ENCODE measurements around the gene TRAF3.
"Not testable (repeated sequence)": the region's sequence is repeated elsewhere in the genome, so short reads cannot be mapped to it uniquely, and the experiment has no call there.

TRAF3 gene

DNA sequence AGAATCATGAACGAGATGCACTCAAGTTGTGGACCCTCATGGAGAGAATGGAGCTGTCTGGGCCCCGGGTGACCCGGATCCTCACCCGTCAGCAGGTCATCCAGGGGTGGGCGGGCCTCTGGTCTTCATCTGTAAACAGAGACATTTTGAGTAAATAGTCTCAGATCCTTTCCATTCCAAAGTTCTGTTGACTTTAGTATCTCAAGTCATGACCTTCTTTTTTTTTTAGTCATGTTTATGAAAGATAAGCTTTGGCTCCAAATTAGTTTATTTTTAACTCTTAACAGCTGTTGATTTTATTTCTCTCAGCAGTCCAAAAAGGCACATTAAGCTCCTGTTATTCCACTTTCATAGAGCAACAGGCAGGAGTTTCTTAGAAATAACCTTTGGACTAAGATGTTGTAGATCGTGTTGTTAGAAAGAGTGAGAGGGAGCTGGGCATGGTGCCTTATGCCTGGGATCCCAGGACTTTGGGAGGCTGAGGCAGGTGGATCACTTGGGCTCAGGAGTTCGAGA lies 96.4 kb downstream of the TRAF3 start:
- H3K9me3 ChIP-seq (ENCODE audit: insufficient read depth, low read length), result no peaks in the 10 kb centered on the region
- H3K27ac ChIP-seq (ENCODE audit: low read depth, low read length), result no peak overlapping the region
- TF ChIP-seq, protein P1, sequence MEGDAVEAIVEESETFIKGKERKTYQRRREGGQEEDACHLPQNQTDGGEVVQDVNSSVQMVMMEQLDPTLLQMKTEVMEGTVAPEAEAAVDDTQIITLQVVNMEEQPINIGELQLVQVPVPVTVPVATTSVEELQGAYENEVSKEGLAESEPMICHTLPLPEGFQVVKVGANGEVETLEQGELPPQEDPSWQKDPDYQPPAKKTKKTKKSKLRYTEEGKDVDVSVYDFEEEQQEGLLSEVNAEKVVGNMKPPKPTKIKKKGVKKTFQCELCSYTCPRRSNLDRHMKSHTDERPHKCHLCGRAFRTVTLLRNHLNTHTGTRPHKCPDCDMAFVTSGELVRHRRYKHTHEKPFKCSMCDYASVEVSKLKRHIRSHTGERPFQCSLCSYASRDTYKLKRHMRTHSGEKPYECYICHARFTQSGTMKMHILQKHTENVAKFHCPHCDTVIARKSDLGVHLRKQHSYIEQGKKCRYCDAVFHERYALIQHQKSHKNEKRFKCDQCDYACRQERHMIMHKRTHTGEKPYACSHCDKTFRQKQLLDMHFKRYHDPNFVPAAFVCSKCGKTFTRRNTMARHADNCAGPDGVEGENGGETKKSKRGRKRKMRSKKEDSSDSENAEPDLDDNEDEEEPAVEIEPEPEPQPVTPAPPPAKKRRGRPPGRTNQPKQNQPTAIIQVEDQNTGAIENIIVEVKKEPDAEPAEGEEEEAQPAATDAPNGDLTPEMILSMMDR (IDR thresholded peaks at IDR 0.05; ENCODE audit: insufficient read depth, low read length, poor library complexity, severe bottlenecking), result no peak
- no peak for TF ChIP-seq EZH2phosphoT487 (conservative IDR thresholded peaks at IDR 0.05; ENCODE audit: low read length)
- no peak overlapping the region for H2AFZ ChIP-seq (ENCODE audit: low read depth, low read length, severe bottlenecking)
- H3K79me2 ChIP-seq (ENCODE audit: insufficient read depth, low read length), result no peaks in the 10 kb centered on the region
- H3K36me3 ChIP-seq (ENCODE audit: low read length), result no peaks in the 10 kb centered on the region
- no peak overlapping the region for H3K4me3 ChIP-seq (ENCODE audit: insufficient read depth, low read length, poor library complexity, severe bottlenecking)
- no peaks in the 10 kb centered on the region for H3K9me2 ChIP-seq (replicated peaks; ENCODE audit: insufficient read depth, low read length)
- H3K9ac ChIP-seq (ENCODE audit: low read length), result no peak overlapping the region
- H3K27me3 ChIP-seq (ENCODE audit: low read length), result no peaks in the 10 kb centered on the region
- no peaks in the 10 kb centered on the region for H3F3A ChIP-seq (ENCODE audit: insufficient read depth)
- H4K20me1 ChIP-seq (ENCODE audit: low read depth, low read length), result no peaks in the 10 kb centered on the region
- H3K4me2 ChIP-seq (ENCODE audit: low read depth, low read length, poor library complexity, severe bottlenecking), result no peak overlapping the region

DNA sequence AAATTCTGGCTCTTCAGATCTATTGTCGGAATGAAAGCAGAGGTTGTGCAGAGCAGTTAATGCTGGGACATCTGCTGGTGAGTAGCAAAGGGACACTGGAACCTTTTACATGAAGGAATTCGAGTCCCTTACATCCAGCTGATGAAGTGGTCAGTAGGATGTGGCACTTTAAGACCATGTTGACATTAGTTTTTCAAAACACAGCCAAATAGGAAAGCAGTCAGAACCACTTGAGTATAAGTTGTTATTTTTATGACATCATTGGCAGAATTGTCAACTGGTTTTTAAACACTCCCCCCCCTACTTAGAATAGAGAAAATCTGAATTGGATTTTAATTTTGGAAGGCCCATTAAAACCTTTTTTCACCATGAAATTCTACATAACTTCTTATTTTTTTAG lies 98.4 kb downstream of the TRAF3 start:
- Histone ChIP-seq H3K9me3 (ENCODE audit: insufficient read depth, low read length) (no peaks in the 10 kb centered on the region), H3K9me2 (replicated peaks; ENCODE audit: insufficient read depth, low read length) (no peaks in the 10 kb centered on the region), H3K79me2 (ENCODE audit: insufficient read depth, low read length) (no peaks in the 10 kb centered on the region), H3K9ac (ENCODE audit: low read length) (no peak overlapping the region), H3K27me3 (ENCODE audit: low read length) (no peaks in the 10 kb centered on the region), H2AFZ (ENCODE audit: low read depth, low read length, severe bottlenecking) (no peak overlapping the region), H3F3A (ENCODE audit: insufficient read depth) (no peaks in the 10 kb centered on the region), H4K20me1 (ENCODE audit: low read depth, low read length) (no peaks in the 10 kb centered on the region), H3K27ac (ENCODE audit: low read depth, low read length) (no peak overlapping the region), H3K36me3 (ENCODE audit: low read length) (no peaks in the 10 kb centered on the region), H3K4me3 (ENCODE audit: insufficient read depth, low read length, poor library complexity, severe bottlenecking) (no peak overlapping the region), H3K4me2 (ENCODE audit: low read depth, low read length, poor library complexity, severe bottlenecking) (no peak overlapping the region)
- no peak for TF ChIP-seq EZH2phosphoT487 (conservative IDR thresholded peaks at IDR 0.05; ENCODE audit: low read length)
- TF ChIP-seq, protein P1 (IDR thresholded peaks at IDR 0.05; ENCODE audit: insufficient read depth, low read length, poor library complexity, severe bottlenecking), result no peak

DNA sequence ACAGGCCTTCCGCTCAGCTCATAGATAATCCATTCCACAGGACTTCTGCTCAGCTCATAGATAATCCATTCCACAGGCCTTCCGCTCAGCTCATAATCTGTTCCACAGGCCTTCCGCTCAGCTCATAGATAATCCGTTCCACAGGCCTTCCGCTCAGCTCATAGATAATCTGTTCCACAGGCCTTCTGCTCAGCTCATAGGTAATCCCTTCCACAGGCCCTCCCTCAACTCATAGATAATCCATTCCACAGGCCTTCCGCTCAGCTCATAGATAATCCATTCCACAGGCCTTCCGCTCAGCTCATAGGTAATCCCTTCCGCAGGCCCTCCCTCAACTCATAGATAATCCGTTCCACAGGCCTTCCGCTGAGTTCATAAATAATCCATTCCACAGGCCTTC lies 100.3 kb downstream of the TRAF3 start:
- not testable (repeated sequence) for H3K4me3 ChIP-seq (ENCODE audit: insufficient read depth, low read length, poor library complexity, severe bottlenecking); H3K36me3 ChIP-seq (ENCODE audit: low read length); H3K27me3 ChIP-seq (ENCODE audit: low read length); H3K9me2 ChIP-seq (replicated peaks; ENCODE audit: insufficient read depth, low read length); H3K27ac ChIP-seq (ENCODE audit: low read depth, low read length); H3K79me2 ChIP-seq (ENCODE audit: insufficient read depth, low read length); H3K9ac ChIP-seq (ENCODE audit: low read length); H2AFZ ChIP-seq (ENCODE audit: low read depth, low read length, severe bottlenecking); H3K4me2 ChIP-seq (ENCODE audit: low read depth, low read length, poor library complexity, severe bottlenecking); H3K9me3 ChIP-seq (ENCODE audit: insufficient read depth, low read length); H3F3A ChIP-seq (ENCODE audit: insufficient read depth); H4K20me1 ChIP-seq (ENCODE audit: low read depth, low read length)

DNA sequence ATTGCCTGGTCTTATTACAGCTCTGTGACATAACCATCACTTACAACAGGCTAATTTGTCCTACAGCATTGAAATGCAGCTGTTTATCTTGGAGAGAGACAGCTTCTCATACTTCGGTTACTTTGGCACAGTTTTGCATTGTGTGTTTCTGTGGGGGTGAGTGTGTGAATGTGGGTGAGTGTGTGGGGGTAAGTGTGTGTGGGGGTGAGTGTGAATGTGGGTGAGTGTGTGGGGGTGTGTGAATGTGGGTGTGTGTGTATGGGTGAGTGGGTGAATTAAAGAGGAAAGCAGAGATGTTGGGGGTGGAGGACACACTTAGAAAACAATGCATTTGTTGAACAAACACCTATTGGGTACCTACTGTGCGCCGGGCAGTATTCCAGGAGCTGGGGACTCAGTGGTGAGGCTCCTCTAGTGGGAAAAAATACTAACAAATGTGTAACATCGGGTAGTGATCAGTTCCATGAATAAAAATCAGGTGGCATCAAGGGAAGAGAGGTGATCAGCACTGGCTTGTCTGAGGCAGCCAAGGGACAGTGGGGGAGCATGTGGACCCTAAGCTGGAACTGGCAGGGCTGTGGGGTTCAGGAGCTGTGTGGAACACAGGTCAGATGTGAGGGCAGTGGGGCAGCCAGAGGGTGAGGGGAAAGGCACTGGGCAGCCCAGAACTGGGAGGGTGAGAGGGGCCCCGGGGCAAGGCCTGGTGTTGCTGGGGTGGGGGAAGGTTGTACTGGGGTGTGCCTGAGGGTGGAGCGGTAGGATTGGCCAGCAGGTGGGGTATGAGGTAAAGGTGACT lies 101.1 kb downstream of the TRAF3 start:
- Histone ChIP-seq H3F3A (ENCODE audit: insufficient read depth) (no peaks in the 10 kb centered on the region), H3K9me2 (replicated peaks; ENCODE audit: insufficient read depth, low read length) (no peaks in the 10 kb centered on the region), H3K4me2 (ENCODE audit: low read depth, low read length, poor library complexity, severe bottlenecking) (no peak overlapping the region), H3K27ac (ENCODE audit: low read depth, low read length) (no peak overlapping the region), H3K4me3 (ENCODE audit: insufficient read depth, low read length, poor library complexity, severe bottlenecking) (no peak overlapping the region), H2AFZ (ENCODE audit: low read depth, low read length, severe bottlenecking) (no peak overlapping the region), H3K9ac (ENCODE audit: low read length) (no peak overlapping the region), H3K79me2 (ENCODE audit: insufficient read depth, low read length) (no peaks in the 10 kb centered on the region), H3K9me3 (ENCODE audit: insufficient read depth, low read length) (no peaks in the 10 kb centered on the region), H4K20me1 (ENCODE audit: low read depth, low read length) (no peaks in the 10 kb centered on the region), H3K27me3 (ENCODE audit: low read length) (no peaks in the 10 kb centered on the region), H3K36me3 (ENCODE audit: low read length) (no peaks in the 10 kb centered on the region)
- TF ChIP-seq, protein P1 (IDR thresholded peaks at IDR 0.05; ENCODE audit: insufficient read depth, low read length, poor library complexity, severe bottlenecking), result no peak
- no peak for TF ChIP-seq EZH2phosphoT487 (conservative IDR thresholded peaks at IDR 0.05; ENCODE audit: low read length)
